ENCODE results near the gene HDAC4. TPM values are rescaled to one million over a fixed set of nuclear protein-coding genes. Genes with fewer than 3 reads are reported as not detected.

The HDAC4 gene
- total and polyA plus RNA-seq, 9 of the 15 experiments (the other 6 are each of a cell fraction or from before 2014, with no cell fraction given): 0.11 to 20.2 (median 4.0) TPM

- H3K4me1 ChIP-seq (replicated peaks in 1 of 2; ENCODE audit: control insufficient read depth in 2 of 2, insufficient read depth in 2 of 2, low read length in 2 of 2): peaks cover 42 to 54% of the 10 kb centered on the region in 2 experiments; a peak in 4 of 5 replicates
- no peak for FAIRE-seq
- CTCF ChIA-PET (ENCODE audit: low intra/inter-chr PET ratio): interaction anchor here (0.9 kb wide), 1 partner anchor 30 kb away, joined by 4 read pairs; no protein-coding TSS in a partner anchor
- no TSS peak for BruUV-seq (replicated peaks)
- TF ChIP-seq ZBTB26 (CRISPR knock-in tag; IDR thresholded peaks at IDR 0.05) (no peak), SMC3 (conservative IDR thresholded peaks at IDR 0.05; ENCODE audit: insufficient read depth, low read depth, low read length) (no peak)
- H3K9me1 ChIP-seq (ENCODE audit: control insufficient read depth, insufficient read depth, low read length): no peaks in the 10 kb centered on the region
- no peak overlapping the region for H3K27ac ChIP-seq (ENCODE audit: extremely low read depth, low read depth, low read length)
- no peak overlapping the region for H3K4me3 ChIP-seq
- H3K9me3 ChIP-seq (replicated peaks; ENCODE audit: control insufficient read depth, insufficient read depth, low read depth, low read length): no peaks in the 10 kb centered on the region
- peak overlapping the region in 1 of 2 experiments; percentile 87; a peak in 2 of 4 replicates for H3K9ac ChIP-seq (ENCODE audit: insufficient read depth in 1 of 2, low read depth in 2 of 2, low read length in 2 of 2)
- POLR2A ChIA-PET: interaction anchor here (0.6 kb wide), 1 partner anchor 83 kb away, joined by 3 read pairs; no protein-coding TSS in a partner anchor
- no peak for ATAC-seq
- peaks cover 45% of the 10 kb centered on the region for H3K79me2 ChIP-seq (ENCODE audit: control insufficient read depth, insufficient read depth, low read length)
- no peaks in the 10 kb centered on the region for H4K20me1 ChIP-seq (replicated peaks; ENCODE audit: control insufficient read depth, insufficient read depth, low read length)
- intact Hi-C loops (cut with micrococcal nuclease): no loop called here
- 73% methylated on average over 16 of the region's 22 CpGs for WGBS (ENCODE audit: insufficient coverage, low coverage, missing lambda C conversion rate)
- H3K36me3 ChIP-seq (ENCODE audit: control insufficient read depth, insufficient read depth, low read length): no peaks in the 10 kb centered on the region
- in situ Hi-C loops (cut with MboI): no loop called here
- no peak overlapping the region for H2AFZ ChIP-seq (ENCODE audit: low read depth, low read length)
- H3K27me3 ChIP-seq (ENCODE audit: control insufficient read depth in 2 of 2, insufficient read depth in 2 of 2, low read length in 2 of 2): no peaks in the 10 kb centered on the region
- DNase-seq (ENCODE audit: extremely low read depth in 1 of 4, low spot score in 3 of 4): no peak
- no peak overlapping the region; the same call in 1 of the 2 replicates for H3K4me2 ChIP-seq (ENCODE audit: insufficient read depth, low read length)
These were observed 103.4 kb downstream of the HDAC4 start for GRCh38 chr2:239297142-239298004.
